ENCODE measurements around the gene RPL18. TPM values are rescaled to one million over a fixed set of nuclear protein-coding genes. Genes with fewer than 3 reads are reported as not detected.

The RPL18 gene
- total RNA-seq, 2 donors from 2014 or later, result 1,120 to 1,389 TPM

- Histone ChIP-seq H3K4me3 (no peak overlapping the region), H3K27ac (no peak overlapping the region), H3K9me3 (no peaks in the 10 kb centered on the region), H3K27me3 (replicated peaks; ENCODE audit: insufficient read depth) (no peaks in the 10 kb centered on the region), H3K36me3 (no peaks in the 10 kb centered on the region), H3K4me1 (ENCODE audit: control insufficient read depth in 1 of 2, low read depth in 2 of 2) (no peaks in the 10 kb centered on the region)
- DNase-seq (ENCODE audit: low spot score) (no peak), ATAC-seq (ENCODE audit: insufficient number of reproducible peaks, low FRiP score, low read depth) (no peak)
- TF ChIP-seq CTCF (IDR thresholded peaks at IDR 0.05), result no peak
Measured at GRCh38 chr19:48596679-48597465, 22.1 kb downstream of the RPL18 start.

- no peak for ATAC-seq (ENCODE audit: insufficient number of reproducible peaks, low FRiP score, low read depth)
- Histone ChIP-seq H3K27me3 (replicated peaks; ENCODE audit: insufficient read depth) (no peaks in the 10 kb centered on the region), H3K4me1 (ENCODE audit: control insufficient read depth in 1 of 2, low read depth in 2 of 2) (no peaks in the 10 kb centered on the region), H3K36me3 (no peaks in the 10 kb centered on the region), H3K4me3 (no peak overlapping the region), H3K27ac (no peak overlapping the region), H3K9me3 (no peaks in the 10 kb centered on the region)
- no peak for TF ChIP-seq CTCF (IDR thresholded peaks at IDR 0.05)
- DNase-seq (ENCODE audit: low spot score), result no peak
Measured at GRCh38 chr19:48596237-48596636, 22.7 kb downstream of the RPL18 start.

- H3K4me1 ChIP-seq (ENCODE audit: control insufficient read depth in 1 of 2, low read depth in 2 of 2), result no peaks in the 10 kb centered on the region
- ATAC-seq (ENCODE audit: insufficient number of reproducible peaks, low FRiP score, low read depth) (no peak), DNase-seq (ENCODE audit: low spot score) (no peak)
- TF ChIP-seq CTCF (IDR thresholded peaks at IDR 0.05), result no peak
- H3K27me3 ChIP-seq (replicated peaks; ENCODE audit: insufficient read depth), result no peaks in the 10 kb centered on the region
- H3K4me3 ChIP-seq, result no peak overlapping the region
- H3K36me3 ChIP-seq, result no peaks in the 10 kb centered on the region
- H3K27ac ChIP-seq, result no peak overlapping the region
- H3K9me3 ChIP-seq, result no peaks in the 10 kb centered on the region
Measured at GRCh38 chr19:48595833-48596232, 23.1 kb downstream of the RPL18 start.

- Histone ChIP-seq H3K27me3 (replicated peaks; ENCODE audit: insufficient read depth) (no peaks in the 10 kb centered on the region), H3K4me1 (ENCODE audit: control insufficient read depth in 1 of 2, low read depth in 2 of 2) (no peaks in the 10 kb centered on the region), H3K4me3 (no peak overlapping the region), H3K9me3 (no peaks in the 10 kb centered on the region), H3K36me3 (no peaks in the 10 kb centered on the region), H3K27ac (no peak overlapping the region)
- DNase-seq (ENCODE audit: low spot score) (no peak), ATAC-seq (ENCODE audit: insufficient number of reproducible peaks, low FRiP score, low read depth) (no peak)
- no peak for TF ChIP-seq CTCF (IDR thresholded peaks at IDR 0.05)
Measured at GRCh38 chr19:48595171-48595570, 23.8 kb downstream of the RPL18 start.

- Histone ChIP-seq H3K4me1 (ENCODE audit: control insufficient read depth in 1 of 2, low read depth in 2 of 2) (no peaks in the 10 kb centered on the region), H3K9me3 (no peaks in the 10 kb centered on the region), H3K36me3 (no peaks in the 10 kb centered on the region), H3K4me3 (no peak overlapping the region), H3K27ac (no peak overlapping the region), H3K27me3 (replicated peaks; ENCODE audit: insufficient read depth) (no peaks in the 10 kb centered on the region)
- TF ChIP-seq CTCF (IDR thresholded peaks at IDR 0.05), result no peak
- DNase-seq (ENCODE audit: low spot score) (no peak), ATAC-seq (ENCODE audit: insufficient number of reproducible peaks, low FRiP score, low read depth) (no peak)
Measured at GRCh38 chr19:48591021-48591420, 28.0 kb downstream of the RPL18 start.

Data from thoracic aorta (tissue), 2 donors.